Tibial nerve (tissue), 4 donors: ENCODE results near the gene CTXN3.

Experiments
- CTCF ChIP-seq, 5 experiments: fragments of 200-600 bp in 3 of 5; fragments of 450-650 bp in 2 of 5; sonication (generic) in 3 of 5; IDR thresholded peaks; one replicate each; pipeline ENCODE4 v1.5.1; 2016 to 2019; ENCODE audit warnings: antibody characterized with exemption in 5 of 5, mild to moderate bottlenecking in 3 of 5, moderate library complexity in 2 of 5
- EP300 ChIP-seq, 2 donors: sonication (generic); formaldehyde crosslinking; IDR thresholded peaks; one replicate each; pipeline ENCODE4 v1.6.1; 2017; ENCODE audit warnings: antibody characterized with exemption in 2 of 2, mild to moderate bottlenecking in 1 of 2
- POLR2A ChIP-seq, 2 donors: fragments of 450-650 bp; IDR thresholded peaks; one replicate each; pipeline ENCODE4 v1.6.1; 2017; ENCODE audit warnings: antibody characterized with exemption in 2 of 2, mild to moderate bottlenecking in 2 of 2, moderate library complexity in 2 of 2

- no peak for TF ChIP-seq POLR2A (IDR thresholded peaks at IDR 0.05)
- TF ChIP-seq CTCF (IDR thresholded peaks at IDR 0.05), result no peak
- TF ChIP-seq EP300 (IDR thresholded peaks at IDR 0.05), result no peak
These were observed 1.1 kb downstream of the CTXN3 start for GRCh38 chr5:127650022-127650421.
